Measurements from ENCODE around the gene NLGN4X.

DNA sequence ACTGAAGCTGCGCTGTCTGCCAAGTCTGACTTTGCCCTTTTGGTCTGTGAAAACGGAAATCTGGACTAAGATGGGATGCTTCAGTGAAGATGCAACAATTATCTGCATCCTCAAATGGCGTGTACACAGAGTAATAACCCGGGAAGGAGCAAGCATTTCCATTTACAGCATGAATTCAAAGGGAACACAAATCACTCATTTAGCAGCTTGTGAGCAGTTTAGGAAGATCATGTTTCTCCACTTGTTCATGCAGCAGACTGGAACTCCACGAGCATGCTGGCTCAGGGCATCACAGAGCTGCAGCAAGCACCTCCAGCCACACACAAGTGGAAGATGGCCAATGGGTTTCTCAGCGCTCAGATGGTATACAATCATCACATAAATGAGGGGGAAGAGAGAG lies 175.5 kb downstream of the NLGN4X start:
- no peak for TF ChIP-seq POLR2A (IDR thresholded peaks at IDR 0.05; ENCODE audit: low read length)
- TF ChIP-seq EP300 (IDR thresholded peaks at IDR 0.05), result no peak
- no peak for TF ChIP-seq HDAC2 (IDR thresholded peaks at IDR 0.05)
- no peak for TF ChIP-seq ELK1 (IDR thresholded peaks at IDR 0.05; ENCODE audit: low read depth, low read length)
- TF ChIP-seq, protein P1, sequence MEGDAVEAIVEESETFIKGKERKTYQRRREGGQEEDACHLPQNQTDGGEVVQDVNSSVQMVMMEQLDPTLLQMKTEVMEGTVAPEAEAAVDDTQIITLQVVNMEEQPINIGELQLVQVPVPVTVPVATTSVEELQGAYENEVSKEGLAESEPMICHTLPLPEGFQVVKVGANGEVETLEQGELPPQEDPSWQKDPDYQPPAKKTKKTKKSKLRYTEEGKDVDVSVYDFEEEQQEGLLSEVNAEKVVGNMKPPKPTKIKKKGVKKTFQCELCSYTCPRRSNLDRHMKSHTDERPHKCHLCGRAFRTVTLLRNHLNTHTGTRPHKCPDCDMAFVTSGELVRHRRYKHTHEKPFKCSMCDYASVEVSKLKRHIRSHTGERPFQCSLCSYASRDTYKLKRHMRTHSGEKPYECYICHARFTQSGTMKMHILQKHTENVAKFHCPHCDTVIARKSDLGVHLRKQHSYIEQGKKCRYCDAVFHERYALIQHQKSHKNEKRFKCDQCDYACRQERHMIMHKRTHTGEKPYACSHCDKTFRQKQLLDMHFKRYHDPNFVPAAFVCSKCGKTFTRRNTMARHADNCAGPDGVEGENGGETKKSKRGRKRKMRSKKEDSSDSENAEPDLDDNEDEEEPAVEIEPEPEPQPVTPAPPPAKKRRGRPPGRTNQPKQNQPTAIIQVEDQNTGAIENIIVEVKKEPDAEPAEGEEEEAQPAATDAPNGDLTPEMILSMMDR (IDR thresholded peaks at IDR 0.05), result no peak
- TF ChIP-seq RFX5 (IDR thresholded peaks at IDR 0.05), result no peak
- TF ChIP-seq, protein P2, sequence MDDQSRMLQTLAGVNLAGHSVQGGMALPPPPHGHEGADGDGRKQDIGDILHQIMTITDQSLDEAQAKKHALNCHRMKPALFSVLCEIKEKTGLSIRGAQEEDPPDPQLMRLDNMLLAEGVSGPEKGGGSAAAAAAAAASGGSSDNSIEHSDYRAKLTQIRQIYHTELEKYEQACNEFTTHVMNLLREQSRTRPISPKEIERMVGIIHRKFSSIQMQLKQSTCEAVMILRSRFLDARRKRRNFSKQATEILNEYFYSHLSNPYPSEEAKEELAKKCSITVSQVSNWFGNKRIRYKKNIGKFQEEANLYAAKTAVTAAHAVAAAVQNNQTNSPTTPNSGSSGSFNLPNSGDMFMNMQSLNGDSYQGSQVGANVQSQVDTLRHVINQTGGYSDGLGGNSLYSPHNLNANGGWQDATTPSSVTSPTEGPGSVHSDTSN (IDR thresholded peaks at IDR 0.05), result no peak
- TF ChIP-seq MAX (IDR thresholded peaks at IDR 0.05), result no peak
- TF ChIP-seq HOXA7 (CRISPR knock-in tag; IDR thresholded peaks at IDR 0.05), result no peak
- TF ChIP-seq CEBPB (IDR thresholded peaks at IDR 0.05), result no peak
- TF ChIP-seq RCOR1 (IDR thresholded peaks at IDR 0.05; ENCODE audit: low read depth, low read length), result no peak
- TF ChIP-seq SREBF2 (IDR thresholded peaks at IDR 0.05), result no peak
- TF ChIP-seq JUN (IDR thresholded peaks at IDR 0.05), result no peak
- no peak for TF ChIP-seq NFE2L2 (conservative IDR thresholded peaks at IDR 0.05; ENCODE audit: low read length)
